GM21723 (cell line): ENCODE data around the gene ACTL10.

Source experiments
- ATAC-seq: cut with Tn5 transposase; IDR thresholded peaks from one replicate; pipeline ENCODE4 v1.9.1; 2021; ENCODE audit warnings: mild to moderate bottlenecking, moderate library complexity; ENCODE audit not compliant: unreplicated experiment

The ACTL10 gene

GRCh38 chr20:33662172-33662571 lies 4.6 kb upstream of the ACTL10 start, which contains the start of gene C20orf144:
Gene C20orf144 (plus strand): TSS chr20:33662327. CDS start chr20:33662346, 19 bp downstream.
- no peak for ATAC-seq

DNA sequence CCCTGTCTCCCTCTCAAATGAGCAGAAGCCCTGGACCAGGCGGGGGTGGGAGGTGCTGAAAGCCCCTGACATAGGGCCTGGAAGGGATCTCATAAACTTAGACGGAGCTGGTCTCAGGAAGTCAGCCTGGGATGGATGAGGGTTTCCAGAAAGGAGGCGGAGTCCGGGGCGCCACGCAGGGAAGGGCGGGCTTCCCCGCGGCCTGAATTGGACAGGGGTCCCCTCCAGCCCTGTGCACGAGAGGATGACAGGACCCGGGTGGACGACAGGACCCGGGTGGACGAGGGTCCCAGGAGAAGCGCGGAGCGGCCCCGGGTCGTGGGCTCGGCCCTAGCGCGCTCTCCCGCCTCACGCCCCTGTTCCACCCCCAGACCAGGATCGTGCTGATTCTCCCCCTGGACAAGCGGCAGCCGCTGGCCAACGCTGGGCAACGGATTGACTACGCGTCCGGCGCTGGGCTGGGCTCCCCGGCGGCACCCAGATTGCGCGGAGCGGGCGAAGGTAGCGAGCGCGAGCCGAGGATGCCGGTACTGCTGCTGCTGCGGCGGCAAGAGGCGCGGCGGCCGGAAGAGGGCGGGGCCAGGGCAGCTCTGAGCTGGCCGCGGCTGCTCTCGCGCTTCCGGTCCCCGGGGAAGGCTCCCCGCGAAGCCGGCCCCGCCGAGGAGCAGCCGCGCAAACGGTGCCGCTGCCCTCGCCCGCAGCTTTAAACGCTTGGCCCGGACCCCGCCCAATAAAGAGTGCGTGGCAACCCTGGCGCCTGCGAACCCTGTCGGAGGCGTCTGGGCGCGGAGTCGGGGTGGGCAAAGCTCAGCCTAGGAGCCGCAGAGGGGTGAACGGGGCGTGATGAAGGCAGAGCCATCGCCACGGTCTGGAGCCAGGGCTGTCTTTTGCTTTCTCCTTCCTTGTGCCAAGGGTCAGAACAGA lies 3.3 kb upstream of the ACTL10 start:
- ATAC-seq: peak; percentile 46

GRCh38 chr20:33664085-33664761 lies 2.5 kb upstream of the ACTL10 start:
- no peak for ATAC-seq

- no peak for ATAC-seq
These were observed 2.0 kb upstream of the ACTL10 start for GRCh38 chr20:33664762-33665144.

DNA sequence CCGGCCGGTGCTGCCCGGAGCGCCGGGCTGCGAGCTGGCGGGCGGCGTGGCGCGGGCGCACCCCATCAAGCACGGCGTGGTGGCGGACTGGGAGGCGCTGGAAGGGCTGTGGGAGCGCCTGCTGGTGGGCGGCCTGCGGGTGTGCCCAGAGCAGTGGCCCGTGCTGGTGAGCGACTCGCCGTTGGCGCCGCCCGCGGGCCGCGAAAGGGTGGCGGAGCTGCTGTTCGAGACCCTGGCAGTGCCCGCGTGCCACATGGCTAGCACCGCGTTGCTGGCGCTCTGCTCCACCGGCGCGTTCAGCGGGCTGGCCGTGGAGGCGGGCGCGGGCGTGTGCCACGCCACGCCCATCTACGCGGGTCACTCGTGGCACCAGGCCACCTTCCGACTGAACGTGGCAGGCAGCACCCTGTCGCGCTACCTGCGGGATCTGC lies 517 bp downstream of the ACTL10 start:
- ATAC-seq: no peak

GRCh38 chr20:33667676-33668465 lies 1.1 kb downstream of the ACTL10 start:
- peak; percentile 38 for ATAC-seq

DNA sequence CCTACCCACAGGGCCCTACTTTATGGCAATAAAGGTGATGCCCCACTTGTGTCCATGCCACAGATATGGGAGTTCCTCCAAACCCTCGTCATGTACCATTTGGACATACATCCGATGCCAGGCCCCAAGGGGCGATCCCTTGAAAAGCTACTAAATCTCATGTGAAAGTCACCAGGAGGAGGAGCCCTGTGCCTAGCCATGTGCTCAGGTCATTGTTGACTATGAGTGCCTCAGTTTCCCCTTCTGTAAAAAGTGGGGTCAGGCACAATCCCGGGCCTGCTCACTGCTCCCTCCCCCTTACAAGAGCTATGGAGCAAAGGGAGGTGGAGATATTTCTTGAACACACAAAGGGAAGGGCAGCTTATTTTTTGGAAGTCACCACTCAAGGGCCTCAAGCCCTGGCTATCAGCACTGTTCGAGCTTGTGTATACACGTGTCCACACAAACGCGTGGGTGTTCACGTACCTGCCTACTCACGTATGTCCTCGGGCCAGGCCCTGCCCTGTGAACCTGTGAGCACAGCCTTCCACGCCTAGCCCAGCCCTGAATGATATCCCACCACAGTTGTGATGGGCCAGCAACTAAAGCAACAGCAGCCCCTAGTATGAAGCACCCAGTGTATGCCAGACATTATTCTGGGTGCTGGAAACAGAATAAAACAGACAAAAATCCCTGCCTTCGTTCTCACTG lies 1.9 kb downstream of the ACTL10 start:
- no peak for ATAC-seq

- ATAC-seq: no peak
These were observed 2.5 kb downstream of the ACTL10 start for GRCh38 chr20:33669224-33669623.

GRCh38 chr20:33669873-33670640 lies 3.3 kb downstream of the ACTL10 start:
- no peak for ATAC-seq

DNA sequence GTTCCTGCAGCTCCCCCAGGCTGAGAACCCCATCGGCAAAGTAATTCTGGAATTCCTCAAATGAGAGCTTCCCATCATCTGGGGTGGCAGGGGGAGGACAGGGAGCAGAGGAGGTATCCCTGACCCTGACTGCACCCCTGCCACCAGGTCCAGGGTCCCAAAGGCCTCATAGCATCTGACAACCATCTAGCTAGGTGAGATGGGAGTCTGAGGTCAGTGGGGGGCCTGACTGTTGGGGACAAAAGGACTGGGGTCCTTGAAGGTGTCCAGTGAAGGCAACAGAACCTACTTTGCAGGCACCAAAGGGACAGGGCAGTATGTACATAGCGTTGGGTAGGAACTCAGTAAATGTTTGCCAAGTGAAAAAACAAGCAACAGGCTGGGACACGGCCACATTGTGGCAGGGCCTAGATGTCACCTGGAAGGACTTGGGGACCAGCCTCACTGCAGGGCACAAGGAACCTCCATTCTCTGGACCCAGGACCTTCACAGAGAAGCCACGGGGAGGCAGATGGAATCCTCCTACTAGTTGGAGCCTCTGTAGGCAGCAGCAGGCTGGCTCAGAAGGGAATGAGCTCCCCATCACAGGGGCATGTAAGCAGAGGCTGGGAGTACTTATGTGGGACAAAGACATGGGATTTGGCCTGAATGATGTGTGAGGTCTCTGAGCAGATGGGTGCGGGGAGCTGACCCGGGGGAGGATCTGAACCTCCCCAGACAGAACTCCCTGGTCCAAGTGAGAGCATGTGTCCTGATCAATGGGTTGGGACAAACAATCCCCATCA lies 4.2 kb downstream of the ACTL10 start:
- ATAC-seq: no peak

- ATAC-seq: no peak
These were observed 5.0 kb downstream of the ACTL10 start for GRCh38 chr20:33671573-33672288.

DNA sequence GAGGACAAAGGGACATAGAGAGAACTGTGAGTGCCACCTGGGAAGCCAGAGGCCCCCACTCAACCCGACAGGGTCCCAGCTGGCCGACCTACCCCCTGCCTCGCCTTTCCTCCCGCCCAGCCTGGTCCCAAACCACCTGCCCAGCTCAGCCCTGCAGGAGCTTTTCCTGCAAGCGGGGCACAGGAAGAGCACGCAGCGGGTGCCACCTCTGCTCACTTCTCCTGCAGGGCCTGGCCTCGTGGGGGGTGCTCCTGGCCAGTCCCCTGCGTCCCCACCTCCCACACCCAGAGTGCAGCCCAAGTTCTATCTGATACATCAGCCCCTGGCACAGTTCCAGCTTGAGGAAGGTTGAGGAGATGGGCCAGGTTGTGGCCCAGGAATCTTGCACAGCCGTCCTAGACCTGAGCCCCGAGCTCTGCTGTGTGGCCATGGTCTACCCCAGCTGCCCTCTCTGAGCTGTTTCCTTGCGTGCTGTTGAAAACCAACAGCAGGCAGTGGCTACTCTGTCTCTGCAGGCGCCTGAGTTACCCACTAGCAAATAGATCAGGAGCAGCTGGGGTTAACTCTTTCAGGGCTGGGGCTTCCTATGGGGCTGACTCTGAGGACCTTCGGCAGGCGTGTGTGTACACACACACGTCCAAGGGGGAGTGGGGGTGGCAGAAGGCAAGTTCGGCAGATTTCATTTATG lies 5.8 kb downstream of the ACTL10 start:
- ATAC-seq: no peak

- no peak for ATAC-seq
These were observed 6.3 kb downstream of the ACTL10 start for GRCh38 chr20:33673114-33673409.

DNA sequence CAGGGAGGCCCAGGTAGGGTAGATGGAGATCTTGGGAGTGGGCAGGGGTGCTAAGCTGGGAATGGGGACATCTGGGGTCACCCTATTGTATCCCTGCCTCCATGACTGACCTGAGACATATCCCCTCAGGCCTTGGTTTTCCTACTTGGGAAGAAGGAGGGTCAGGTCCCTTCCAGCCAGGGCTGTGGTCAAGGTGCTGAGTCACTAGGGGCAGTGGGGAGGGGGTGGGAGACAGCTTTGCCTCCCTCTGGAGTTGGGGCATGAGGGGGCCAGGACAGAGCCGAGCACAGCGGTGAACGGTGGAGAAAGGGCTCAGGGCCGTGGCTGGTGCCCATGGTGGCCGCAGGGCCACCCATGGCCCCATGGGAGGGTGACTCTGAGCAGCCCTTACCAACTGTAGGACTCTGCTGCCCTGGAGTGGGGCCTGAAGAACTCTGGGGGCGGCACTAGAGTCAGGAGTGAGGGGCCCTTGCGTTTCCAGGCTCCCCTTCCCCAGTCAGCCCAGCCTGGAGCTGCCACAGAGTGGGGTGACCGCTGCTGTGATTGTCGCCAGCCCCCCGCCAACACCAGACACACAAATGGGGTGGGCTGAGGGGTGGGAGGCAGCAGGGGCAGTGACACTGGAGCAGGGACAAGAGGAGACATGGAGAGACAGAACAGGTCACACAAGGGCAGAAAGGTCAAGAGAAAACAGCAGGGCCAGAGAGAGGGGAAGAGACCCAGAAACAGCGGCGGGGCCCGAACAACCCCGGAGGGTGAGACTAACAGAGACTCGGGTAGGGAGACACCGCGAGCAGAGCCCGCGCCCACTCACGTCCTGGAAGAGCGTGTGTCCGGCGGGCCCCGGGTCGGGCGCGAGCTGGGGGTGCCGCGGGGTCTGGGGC lies 6.9 kb downstream of the ACTL10 start:
- ATAC-seq: no peak

- peak; percentile 65 for ATAC-seq
These were observed 7.8 kb downstream of the ACTL10 start, which contains the start of gene NECAB3 for GRCh38 chr20:33674294-33675135. Gene NECAB3 (minus strand): TSS chr20:33674428. CDS start chr20:33674352, 76 bp downstream.
